BJ (cell line): ENCODE data around the gene NAV2. TPM values are rescaled to one million over a fixed set of nuclear protein-coding genes. Genes with fewer than 3 reads are reported as not detected.

Experiments
- CTCF ChIA-PET: fragments of 350-600 bp; formaldehyde crosslinking; extraction: SDS; loops from one replicate; lab custom pipeline; 2021; ENCODE audit warnings: antibody characterized with exemption, inconsistent platforms; lab: Yijun Ruan, JAX
- POLR2A ChIA-PET: fragments of 300-600 bp; sonication (Branson Sonifier 250); formaldehyde crosslinking; extraction: SDS; loops from one replicate; lab custom pipeline; 2021; ENCODE audit warnings: antibody characterized with exemption; lab: Charles Lee
- DNase-seq: peaks from one replicate; pipeline ENCODE4 v3.0.0-alpha.2; 2011; ENCODE audit warnings: low read depth
- H3K27me3 ChIP-seq: 2 replicates; pipeline ENCODE4 v1.6.0; 2011; ENCODE audit warnings: low read length; ENCODE audit not compliant: control insufficient read depth, insufficient read depth
- H3K36me3 ChIP-seq: 2 replicates; pipeline ENCODE4 v1.5.1; 2011; ENCODE audit warnings: low read length; ENCODE audit not compliant: control insufficient read depth, insufficient read depth
- H3K4me3 ChIP-seq: 2 replicates; pipeline ENCODE4 v1.5.1; 2011; ENCODE audit warnings: low read depth, mild to moderate bottlenecking, control low read depth, low read length
- CTCF ChIP-seq: IDR thresholded peaks from 2 replicates; pipeline ENCODE4 v1.5.1; 2011; ENCODE audit warnings: low read depth, mild to moderate bottlenecking, control low read depth, inconsistent platforms, low read length, moderate library complexity; ENCODE audit not compliant: insufficient read depth
- polyA plus RNA-seq: library from polyadenylated mRNA; depleted of rRNA; stranded (reverse); fragments of >200 nt; gene quantifications from 2 replicates; pipeline ENCODE4 v1.2.3, GENCODE V29; 2011

The NAV2 gene
- polyA plus RNA-seq, 1 experiment: 6.1 TPM

DNA sequence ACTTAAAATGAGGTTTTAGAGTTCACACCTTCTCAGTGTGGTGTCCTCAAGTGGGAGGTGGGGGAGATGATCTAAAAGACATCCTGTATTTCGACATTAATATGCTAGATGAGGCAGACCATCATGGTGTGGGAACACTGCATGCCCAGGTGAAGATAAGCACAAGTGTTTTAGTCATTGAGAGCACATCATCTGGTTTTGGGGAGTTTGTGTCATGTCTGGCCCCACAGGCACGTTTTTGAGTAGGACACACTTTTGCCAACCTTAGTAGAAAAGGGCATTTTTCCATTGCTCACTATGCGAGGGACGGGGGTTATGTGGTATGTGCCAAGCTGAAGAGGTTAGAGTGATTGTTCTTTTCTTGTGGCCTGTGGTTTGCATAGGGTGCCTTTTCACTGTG, 258.3 kb downstream of the NAV2 start:
- no peaks in the 10 kb centered on the region for H3K27me3 ChIP-seq
- CTCF ChIA-PET: interaction anchor here (1.3 kb wide), 1 partner anchor 9 kb away, joined by 3 read pairs; no protein-coding TSS in a partner anchor
- 0 out of 2 replicates have a peak, but pooled peaks cover 1% of the 10 kb centered on the region for H3K36me3 ChIP-seq
- POLR2A ChIA-PET: no interaction called here
- H3K4me3 ChIP-seq: no peak overlapping the region
- no peak for DNase-seq
- TF ChIP-seq CTCF: no peak

- DNase-seq: no peak
- H3K36me3 ChIP-seq: peaks cover 1% of the 10 kb centered on the region; the same call in 1 of the 2 replicates
- CTCF ChIA-PET: interaction anchor here (0.7 to 2.3 kb wide), 4 partner anchors 9 to 156 kb away, joined by 3 to 6 read pairs (median 3); no protein-coding TSS in a partner anchor
Measured at GRCh38 chr11:19972091-19972490, 259.5 kb downstream of the NAV2 start.

DNA sequence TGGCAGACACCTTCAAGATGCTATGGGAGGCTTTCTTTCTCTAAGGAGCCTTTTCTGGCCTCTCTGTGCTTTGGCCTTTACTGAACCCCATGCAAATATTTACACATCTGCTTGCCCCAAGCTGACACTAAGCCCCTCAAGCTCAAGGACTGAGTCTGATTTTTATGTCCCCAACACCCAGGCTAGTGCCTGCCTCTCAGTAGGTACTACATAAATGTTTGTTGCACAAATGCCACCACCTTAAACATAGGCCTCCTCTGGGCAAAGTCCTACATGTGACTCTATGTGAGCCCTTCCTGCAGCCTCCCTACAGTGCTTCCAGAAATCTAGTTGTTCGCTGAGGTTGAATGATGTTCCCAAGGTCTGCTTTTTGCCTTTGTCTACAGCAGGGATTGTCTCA, 260.0 kb downstream of the NAV2 start:
- Histone ChIP-seq H3K27me3 (no peaks in the 10 kb centered on the region), H3K4me3 (no peak overlapping the region), H3K36me3 (peaks cover 1% of the 10 kb centered on the region; the same call in 1 of the 2 replicates)
- ChIA-PET POLR2A (no interaction called here), CTCF (interaction anchor here (0.8 to 2.3 kb wide), 4 partner anchors 9 to 156 kb away, joined by 3 to 6 read pairs (median 3); no protein-coding TSS in a partner anchor)
- DNase-seq: no peak
- TF ChIP-seq CTCF: no peak

More at GRCh38 chr11:19972091-19972490, 259.5 kb downstream of the NAV2 start:
- POLR2A ChIA-PET: no interaction called here
- Histone ChIP-seq H3K27me3 (no peaks in the 10 kb centered on the region), H3K4me3 (no peak overlapping the region)
- TF ChIP-seq CTCF: no peak

- Histone ChIP-seq H3K27me3 (no peaks in the 10 kb centered on the region), H3K36me3 (peaks cover 1% of the 10 kb centered on the region; the same call in 1 of the 2 replicates), H3K4me3 (no peak overlapping the region)
- POLR2A ChIA-PET: no interaction called here
- DNase-seq: no peak
- no peak for TF ChIP-seq CTCF
- CTCF ChIA-PET: interaction anchor here (0.8 to 2.3 kb wide), 3 partner anchors 11 to 155 kb away, joined by 3 to 6 read pairs (median 3); no protein-coding TSS in a partner anchor
Measured at GRCh38 chr11:19973136-19973635, 260.5 kb downstream of the NAV2 start.

DNA sequence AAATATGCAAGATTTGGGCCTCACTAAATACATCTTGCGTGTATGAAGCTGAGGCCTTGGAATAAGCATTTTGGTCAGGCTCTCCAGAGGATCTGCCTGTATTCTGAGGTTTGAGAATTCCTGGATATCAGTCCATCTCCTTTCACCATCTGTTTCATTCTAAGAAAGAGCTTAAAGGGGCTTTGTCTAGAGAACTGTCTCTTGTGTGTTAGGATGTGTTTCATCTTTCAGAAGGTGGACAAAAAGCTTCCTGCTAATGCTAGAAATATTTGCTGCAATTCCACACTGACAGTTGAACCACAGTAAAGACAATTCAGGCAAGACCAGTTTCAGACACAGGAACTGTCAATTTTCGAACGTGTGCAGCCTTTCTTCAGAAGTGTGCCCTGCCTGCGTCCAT, 262.2 kb downstream of the NAV2 start:
- no peak for TF ChIP-seq CTCF
- CTCF ChIA-PET: no interaction called here
- Histone ChIP-seq H3K27me3 (no peaks in the 10 kb centered on the region), H3K36me3 (no peaks in the 10 kb centered on the region; the same call in 1 of the 2 replicates), H3K4me3 (no peak overlapping the region)
- POLR2A ChIA-PET: no interaction called here
- no peak for DNase-seq
